Suprapubic skin (tissue), 4 donors: ENCODE measurements around the gene ARMCX2. TPM values are rescaled to one million over a fixed set of nuclear protein-coding genes. Genes with fewer than 3 reads are reported as not detected.

Source experiments
- total RNA-seq, 4 donors: library from RNA; depleted of rRNA; stranded (reverse); fragments of >200 nt; gene quantifications; one replicate each; pipeline ENCODE4 v1.1.0, GENCODE V29; 2016

Gene ARMCX2
- total RNA-seq, 4 donors from 2014 or later, result 5.7 to 12.1 (median 8.8) TPM

Other genes with a start within 250 kb of the ARMCX2 start
- 10 to 100 TPM in 2 of 4 donors, 1 to 10 TPM in 2; 2.4 to 19.6 (median 8.1) TPM for gene ARMCX4, start 174.4 kb downstream of the ARMCX2 start, total RNA-seq
- 10 to 100 TPM in 3 of 4 donors, 1 to 10 TPM in 1; 9.0 to 19.4 (median 12.1) TPM for gene ARMCX1, start 109.3 kb downstream of the ARMCX2 start, total RNA-seq
- 10 to 100 TPM; 11.0 to 23.3 (median 12.8) TPM for gene ARMCX6, start 41.9 kb downstream of the ARMCX2 start, total RNA-seq
- 10 to 100 TPM in 3 of 4 donors, 1 to 10 TPM in 1; 8.4 to 23.3 (median 13.1) TPM for gene ARMCX3, start 36.7 kb downstream of the ARMCX2 start, total RNA-seq